IMR-90 (cell line): ENCODE measurements around the gene TAS2R38. TPM values are rescaled to one million over a fixed set of nuclear protein-coding genes. Genes with fewer than 3 reads are reported as not detected.

Experiments
- ATAC-seq: fragments of 200-7000 bp; cut with Tn5 transposase; 2 replicates; pipeline ENCODE4 v1.9.1; 2020; ENCODE audit warnings: low read depth, mild to moderate bottlenecking, moderate library complexity
- BruUV-seq: library from RNA; stranded (reverse); fragments of 400-500 nt; replicated peaks from 2 replicates; lab custom pipeline; 2021; lab: Mats Ljungman, UMichigan
- CTCF ChIA-PET: fragments of 300-600 bp; formaldehyde crosslinking; extraction: SDS; loops from one replicate; lab custom pipeline; 2021; ENCODE audit warnings: antibody characterized with exemption; lab: Yijun Ruan, JAX
- POLR2A ChIA-PET: fragments of 300-600 bp; sonication (Branson Sonifier 250); formaldehyde crosslinking; loops from one replicate; lab custom pipeline; 2022; ENCODE audit warnings: antibody characterized with exemption; ENCODE audit not compliant: unreplicated experiment; lab: Charles Lee
- DNase-seq: peaks from one replicate; pipeline ENCODE4 v3.0.0; 2013
- H2AFZ ChIP-seq: replicated peaks from 2 replicates; pipeline ENCODE3; 2013; ENCODE audit warnings: low read length, mild to moderate bottlenecking; ENCODE audit not compliant: poor library complexity
- H2AK5ac ChIP-seq: 2 replicates; pipeline ENCODE4 v1.6.1; 2013; ENCODE audit warnings: low read depth, low read length, inconsistent platforms
- H2AK9ac ChIP-seq: replicated peaks from 2 replicates; pipeline ENCODE3; 2013; ENCODE audit warnings: mild to moderate bottlenecking, low read depth, low read length, moderate library complexity; ENCODE audit not compliant: poor library complexity
- H2BK120ac ChIP-seq: 2 replicates; pipeline ENCODE4 v1.6.1; 2013; ENCODE audit warnings: low read depth, low read length, inconsistent platforms
- H2BK15ac ChIP-seq: 3 replicates; pipeline ENCODE4 v1.6.1; 2013; ENCODE audit warnings: low read depth, low read length, inconsistent platforms
- H2BK20ac ChIP-seq: 2 replicates; pipeline ENCODE4 v1.6.1; 2013; ENCODE audit warnings: low read depth, mild to moderate bottlenecking, inconsistent platforms, low read length, moderate library complexity
- H2BK5ac ChIP-seq: 2 replicates; pipeline ENCODE4 v1.6.1; 2013; ENCODE audit warnings: mild to moderate bottlenecking, low read depth, low read length, inconsistent platforms; ENCODE audit not compliant: poor library complexity, severe bottlenecking
- H3K14ac ChIP-seq: replicated peaks from 2 replicates; pipeline ENCODE4 v1.6.1; 2013; ENCODE audit warnings: low read depth, low read length, inconsistent platforms
- H3K18ac ChIP-seq: 2 replicates; pipeline ENCODE4 v1.6.1; 2013; ENCODE audit warnings: low read depth, low read length, control low read depth
- H3K23ac ChIP-seq: 2 replicates; pipeline ENCODE4 v1.6.1; 2013; ENCODE audit warnings: low read depth, low read length, inconsistent platforms
- H3K27ac ChIP-seq: 2 replicates; pipeline ENCODE4 v1.5.1; 2013; ENCODE audit warnings: mild to moderate bottlenecking, control low read depth, low read length; ENCODE audit not compliant: insufficient read depth
- H3K27me3 ChIP-seq: 2 replicates; pipeline ENCODE4 v1.6.1; 2013; ENCODE audit warnings: low read length; ENCODE audit not compliant: control insufficient read depth, insufficient read depth
- H3K36me3 ChIP-seq: 2 replicates; pipeline ENCODE4 v1.6.1; 2013; ENCODE audit warnings: low read length, mixed read lengths; ENCODE audit not compliant: control insufficient read depth, insufficient read depth
- H3K4ac ChIP-seq: 2 replicates; pipeline ENCODE4 v1.6.1; 2013; ENCODE audit warnings: low read depth, low read length, inconsistent platforms
- H3K4me1 ChIP-seq: 2 replicates; pipeline ENCODE4 v1.6.1; 2013; ENCODE audit warnings: low read length, mixed read lengths; ENCODE audit not compliant: control insufficient read depth, insufficient read depth
- H3K4me2 ChIP-seq: 2 replicates; pipeline ENCODE4 v1.6.1; 2013; ENCODE audit warnings: low read depth, mild to moderate bottlenecking, control low read depth, low read length, moderate library complexity
- H3K4me3 ChIP-seq: 2 replicates; pipeline ENCODE4 v1.5.1; 2013; ENCODE audit warnings: low read depth, mild to moderate bottlenecking, control low read depth, low read length, moderate library complexity; ENCODE audit not compliant: insufficient read depth
- H3K56ac ChIP-seq: 2 replicates; pipeline ENCODE4 v1.6.1; 2013; ENCODE audit warnings: low read length, inconsistent platforms; ENCODE audit not compliant: insufficient read depth; ENCODE audit errors: extremely low read depth
- H3K79me1 ChIP-seq, 2 experiments: 2 replicates each; pipeline ENCODE4 v1.6.1; 2013; ENCODE audit warnings: low read length in 2 of 2, inconsistent platforms in 1 of 2, low read depth in 1 of 2
- H3K9ac ChIP-seq: 2 replicates; pipeline ENCODE4 v1.6.1; 2013; ENCODE audit warnings: low read depth, low read length, control low read depth
- H3K9me1 ChIP-seq: 2 replicates; pipeline ENCODE4 v1.6.1; 2013; ENCODE audit warnings: low read length, inconsistent platforms; ENCODE audit not compliant: insufficient read depth
- H3K9me3 ChIP-seq: 2 replicates; pipeline ENCODE4 v1.6.1; 2013; ENCODE audit warnings: low read length; ENCODE audit not compliant: control insufficient read depth, insufficient read depth
- H4K20me1 ChIP-seq: 2 replicates; pipeline ENCODE4 v1.6.1; 2013; ENCODE audit warnings: low read length, inconsistent platforms; ENCODE audit not compliant: insufficient read depth
- H4K5ac ChIP-seq: 2 replicates; pipeline ENCODE4 v1.6.1; 2013; ENCODE audit warnings: mild to moderate bottlenecking, low read depth, low read length, control low read depth
- H4K8ac ChIP-seq, 2 experiments: 2 replicates each; pipeline ENCODE4 v1.6.1; 2013; ENCODE audit warnings: low read depth in 2 of 2, low read length in 2 of 2, control low read depth in 1 of 2, inconsistent platforms in 1 of 2
- H4K91ac ChIP-seq: 2 replicates; pipeline ENCODE4 v1.6.1; 2013; ENCODE audit warnings: low read depth, low read length, inconsistent platforms; ENCODE audit not compliant: insufficient read depth
- BHLHE40 ChIP-seq: fragments of 150-350 bp; IDR thresholded peaks from 2 replicates; pipeline ENCODE4 v1.6.1; 2016; ENCODE audit warnings: mild to moderate bottlenecking, low read depth, low read length
- CEBPB ChIP-seq: IDR thresholded peaks from 2 replicates; pipeline ENCODE4 v1.6.1; 2012; ENCODE audit warnings: low read depth, low read length, improper control_type of control experiment
- CHD1 ChIP-seq: IDR thresholded peaks from 2 replicates; pipeline ENCODE4 v1.6.1; 2012; ENCODE audit warnings: low read depth, low read length, improper control_type of control experiment
- MAFK ChIP-seq: IDR thresholded peaks from 2 replicates; pipeline ENCODE4 v1.6.1; 2012; ENCODE audit warnings: low read depth, low read length, improper control_type of control experiment
- MAZ ChIP-seq: IDR thresholded peaks from 2 replicates; pipeline ENCODE4 v1.6.1; 2012; ENCODE audit warnings: low read depth, mild to moderate bottlenecking, low read length, improper control_type of control experiment, moderate library complexity, borderline replicate concordance
- NFE2L2 ChIP-seq: fragments of 150-350 bp; IDR thresholded peaks from 2 replicates; pipeline ENCODE4 v1.6.1; 2016; ENCODE audit warnings: low read depth, mild to moderate bottlenecking, low read length
- POLR2A ChIP-seq: IDR thresholded peaks from 2 replicates; pipeline ENCODE4 v1.6.1; 2012; ENCODE audit warnings: mild to moderate bottlenecking, low read depth, low read length
- RAD21 ChIP-seq: IDR thresholded peaks from 2 replicates; pipeline ENCODE4 v1.6.1; 2012; ENCODE audit warnings: low read length, improper control_type of control experiment
- RCOR1 ChIP-seq: IDR thresholded peaks from 2 replicates; pipeline ENCODE4 v1.6.1; 2012; ENCODE audit warnings: mild to moderate bottlenecking, low read length, improper control_type of control experiment; ENCODE audit not compliant: insufficient replicate concordance
- RFX5 ChIP-seq: IDR thresholded peaks from 2 replicates; pipeline ENCODE4 v1.8.0; 2012; ENCODE audit warnings: low read depth, mild to moderate bottlenecking, low read length, moderate library complexity
- SMC3 ChIP-seq: fragments of 150-350 bp; IDR thresholded peaks from 2 replicates; pipeline ENCODE4 v1.6.1; 2016; ENCODE audit warnings: low read depth, mild to moderate bottlenecking, antibody characterized with exemption, low read length, moderate library complexity
- WGBS, 2 experiments: methylation state at CpG; one replicate each; pipeline versions ENCODE4 v1.1.5 to v1.1.7; 2013; ENCODE audit warnings: missing lambda C conversion rate in 2 of 2; ENCODE audit not compliant: insufficient read length in 1 of 2; ENCODE audit errors: extremely low coverage in 2 of 2; 5-methylcytosine and 5-hydroxymethylcytosine counted together
- dilution Hi-C: fragments of 300-500 bp; cut with HindIII; formaldehyde crosslinking; loops from one replicate; pipeline ENCODE4 v1.14.3; 2018; ENCODE audit warnings: low sequenced_read_pairs; ENCODE audit not compliant: unreplicated experiment
- in situ Hi-C: fragments of 300-500 bp; cut with MboI; formaldehyde crosslinking; loops from 3 replicates; pipeline ENCODE4 v1.14.3; 2019; ENCODE audit warnings: low sequenced_read_pairs, inconsistent platforms, mixed read lengths
- intact Hi-C: fragments of 100-400 bp; cut with micrococcal nuclease; formaldehyde crosslinking; loops from 2 replicates; pipeline ENCODE4 v1.10.0; 2022
- polyA plus RNA-seq, 3 experiments: library from polyadenylated mRNA; depleted of rRNA; stranded (reverse); fragments of >200 nt; gene quantifications; 2 replicates each; pipeline ENCODE4 v1.2.3, GENCODE V29; 2012; ENCODE audit warnings: low replicate concordance in 1 of 3
- total RNA-seq: library from RNA; depleted of rRNA; stranded (reverse); fragments of >200 nt; gene quantifications from 2 replicates; pipeline ENCODE4 v1.2.3, GENCODE V29; 2012
- TF ChIP-seq, protein P1 (sequence below): fragments of 150-350 bp; IDR thresholded peaks from 2 replicates; pipeline ENCODE4 v1.6.1; 2017; ENCODE audit warnings: mild to moderate bottlenecking, antibody characterized with exemption, low read length, low read depth
- TF ChIP-seq, protein P2 (sequence below): fragments of 150-350 bp; IDR thresholded peaks from 2 replicates; pipeline ENCODE4 v1.6.1; 2016; ENCODE audit warnings: low read depth, mild to moderate bottlenecking, low read length, moderate library complexity, borderline replicate concordance
- TF ChIP-seq, protein P3 (sequence below): conservative IDR thresholded peaks from 2 replicates; pipeline ENCODE4 v1.5.1; 2012; ENCODE audit warnings: mild to moderate bottlenecking, low read depth, low read length, improper control_type of control experiment

The TAS2R38 gene
- total and polyA plus RNA-seq, 2 of the 4 experiments (the other 2 are of a cell fraction) = not detected

DNA sequence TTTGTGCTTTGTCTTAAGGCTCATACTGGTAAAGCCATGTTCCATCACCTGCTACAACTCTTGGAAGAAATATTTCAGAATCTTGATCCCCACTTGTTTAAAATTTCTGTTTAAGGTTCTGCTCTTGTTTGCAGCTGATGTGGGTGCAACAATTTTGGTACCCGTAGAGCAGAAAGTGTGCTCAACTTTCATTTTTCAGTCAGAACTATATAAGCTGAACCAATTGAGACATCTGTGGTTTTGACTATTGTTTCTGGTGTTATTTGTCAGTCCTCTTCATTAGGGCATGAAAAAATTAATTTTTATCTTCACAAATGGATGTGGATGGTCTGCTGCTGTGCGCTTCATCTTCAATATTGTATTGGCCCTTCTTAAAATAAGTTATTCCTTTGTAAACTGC is 33.0 kb upstream of the TAS2R38 start:
- H3K18ac ChIP-seq = no peak overlapping the region
- no peaks in the 10 kb centered on the region for H3K79me1 ChIP-seq
- H3K14ac ChIP-seq = no peak overlapping the region
- no peaks in the 10 kb centered on the region for H3K4me1 ChIP-seq
- H3K9ac ChIP-seq = no peak overlapping the region
- no peak overlapping the region for H3K27ac ChIP-seq
- H2BK120ac ChIP-seq = no peak overlapping the region
- intact Hi-C loops = loop anchor here (2.0 kb wide), 1 partner anchor 98 kb away; no protein-coding TSS in a partner anchor
- no CpG with 5 or more reads among the region's 2 CpGs for WGBS, 2 experiments
- no peaks in the 10 kb centered on the region for H3K9me1 ChIP-seq
- DNase-seq (no peak), ATAC-seq (no peak)
- H2BK15ac ChIP-seq = no peak overlapping the region
- H3K27me3 ChIP-seq = no peaks in the 10 kb centered on the region
- no peak overlapping the region for H3K56ac ChIP-seq
- in situ Hi-C loops = no loop called here
- dilution Hi-C loops = no loop called here
- no peak overlapping the region for H4K5ac ChIP-seq
- H3K23ac ChIP-seq = no peak overlapping the region
- peaks cover 4% of the 10 kb centered on the region for H3K9me3 ChIP-seq
- H2AK9ac ChIP-seq = no peak overlapping the region
- ChIA-PET CTCF (no interaction called here), POLR2A (no interaction called here)
- H3K4ac ChIP-seq = no peak overlapping the region
- H4K91ac ChIP-seq = no peak overlapping the region
- H4K20me1 ChIP-seq = no peaks in the 10 kb centered on the region
- H3K36me3 ChIP-seq = no peaks in the 10 kb centered on the region
- no peak overlapping the region for H4K8ac ChIP-seq
- no peak overlapping the region for H2AK5ac ChIP-seq
- no peak overlapping the region for H2BK20ac ChIP-seq
- TF ChIP-seq SMC3 (no peak), CEBPB (no peak), RAD21 (no peak), RCOR1 (no peak), NFE2L2 (no peak), CHD1 (no peak), RFX5 (no peak), BHLHE40 (no peak), POLR2A (no peak), MAFK (no peak), MAZ (no peak)
- TF ChIP-seq, protein P1, sequence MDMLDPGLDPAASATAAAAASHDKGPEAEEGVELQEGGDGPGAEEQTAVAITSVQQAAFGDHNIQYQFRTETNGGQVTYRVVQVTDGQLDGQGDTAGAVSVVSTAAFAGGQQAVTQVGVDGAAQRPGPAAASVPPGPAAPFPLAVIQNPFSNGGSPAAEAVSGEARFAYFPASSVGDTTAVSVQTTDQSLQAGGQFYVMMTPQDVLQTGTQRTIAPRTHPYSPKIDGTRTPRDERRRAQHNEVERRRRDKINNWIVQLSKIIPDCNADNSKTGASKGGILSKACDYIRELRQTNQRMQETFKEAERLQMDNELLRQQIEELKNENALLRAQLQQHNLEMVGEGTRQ = no peak
- TF ChIP-seq, protein P2, sequence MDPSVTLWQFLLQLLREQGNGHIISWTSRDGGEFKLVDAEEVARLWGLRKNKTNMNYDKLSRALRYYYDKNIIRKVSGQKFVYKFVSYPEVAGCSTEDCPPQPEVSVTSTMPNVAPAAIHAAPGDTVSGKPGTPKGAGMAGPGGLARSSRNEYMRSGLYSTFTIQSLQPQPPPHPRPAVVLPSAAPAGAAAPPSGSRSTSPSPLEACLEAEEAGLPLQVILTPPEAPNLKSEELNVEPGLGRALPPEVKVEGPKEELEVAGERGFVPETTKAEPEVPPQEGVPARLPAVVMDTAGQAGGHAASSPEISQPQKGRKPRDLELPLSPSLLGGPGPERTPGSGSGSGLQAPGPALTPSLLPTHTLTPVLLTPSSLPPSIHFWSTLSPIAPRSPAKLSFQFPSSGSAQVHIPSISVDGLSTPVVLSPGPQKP = no peak
- TF ChIP-seq, protein P3, sequence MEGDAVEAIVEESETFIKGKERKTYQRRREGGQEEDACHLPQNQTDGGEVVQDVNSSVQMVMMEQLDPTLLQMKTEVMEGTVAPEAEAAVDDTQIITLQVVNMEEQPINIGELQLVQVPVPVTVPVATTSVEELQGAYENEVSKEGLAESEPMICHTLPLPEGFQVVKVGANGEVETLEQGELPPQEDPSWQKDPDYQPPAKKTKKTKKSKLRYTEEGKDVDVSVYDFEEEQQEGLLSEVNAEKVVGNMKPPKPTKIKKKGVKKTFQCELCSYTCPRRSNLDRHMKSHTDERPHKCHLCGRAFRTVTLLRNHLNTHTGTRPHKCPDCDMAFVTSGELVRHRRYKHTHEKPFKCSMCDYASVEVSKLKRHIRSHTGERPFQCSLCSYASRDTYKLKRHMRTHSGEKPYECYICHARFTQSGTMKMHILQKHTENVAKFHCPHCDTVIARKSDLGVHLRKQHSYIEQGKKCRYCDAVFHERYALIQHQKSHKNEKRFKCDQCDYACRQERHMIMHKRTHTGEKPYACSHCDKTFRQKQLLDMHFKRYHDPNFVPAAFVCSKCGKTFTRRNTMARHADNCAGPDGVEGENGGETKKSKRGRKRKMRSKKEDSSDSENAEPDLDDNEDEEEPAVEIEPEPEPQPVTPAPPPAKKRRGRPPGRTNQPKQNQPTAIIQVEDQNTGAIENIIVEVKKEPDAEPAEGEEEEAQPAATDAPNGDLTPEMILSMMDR = no peak
- no peak overlapping the region for H2BK5ac ChIP-seq
- H2AFZ ChIP-seq = no peak overlapping the region
- H3K4me3 ChIP-seq = no peak overlapping the region
- BruUV-seq = no TSS peak
- no peak overlapping the region for H3K4me2 ChIP-seq
